ENCODE measurements around the gene LIAS.

DNA sequence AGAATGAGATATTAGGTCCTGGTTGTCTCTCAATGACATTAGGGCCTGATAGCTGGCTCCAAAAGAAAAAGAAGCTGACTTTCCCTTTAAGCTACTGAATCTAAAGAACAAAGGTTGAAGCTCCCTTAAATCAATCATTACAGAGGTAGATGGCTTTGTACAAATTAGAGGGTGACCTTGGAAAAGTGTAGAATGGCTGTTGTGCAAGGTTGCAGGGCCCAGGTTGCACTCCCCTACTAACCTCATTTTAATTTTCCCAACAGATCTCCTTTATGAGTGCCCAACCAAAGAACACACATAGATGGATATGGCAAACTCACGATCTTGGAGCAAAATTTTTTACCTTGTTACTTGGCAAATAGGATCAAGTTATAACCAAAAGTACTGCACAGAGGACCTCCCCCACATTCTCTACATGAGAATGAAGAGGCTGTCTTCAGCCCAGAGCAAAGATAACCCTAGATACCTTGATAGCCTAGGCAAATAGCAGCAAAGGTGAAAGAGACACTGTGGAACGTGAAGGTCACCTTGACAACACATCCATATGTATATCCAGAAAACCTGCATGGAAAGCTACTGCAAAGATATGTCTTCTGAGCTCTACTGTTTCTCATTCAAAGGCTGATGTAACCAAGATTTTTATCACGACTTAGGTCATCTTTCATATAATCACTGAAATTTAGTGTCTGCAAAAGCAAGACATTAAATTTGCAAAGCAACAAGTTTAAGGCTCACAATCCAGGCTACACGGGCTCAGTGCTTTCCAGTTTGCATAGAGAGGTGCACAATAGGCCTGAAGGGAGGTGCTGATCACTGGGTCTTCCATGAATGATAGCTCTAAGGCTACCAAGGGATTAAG is 29.2 kb upstream of the LIAS start:
- TF ChIP-seq CTCF (IDR thresholded peaks at IDR 0.05) = no peak
- TF ChIP-seq POLR2A (IDR thresholded peaks at IDR 0.05) = no peak
